ENCODE results near the gene THBD.

The THBD gene

DNA sequence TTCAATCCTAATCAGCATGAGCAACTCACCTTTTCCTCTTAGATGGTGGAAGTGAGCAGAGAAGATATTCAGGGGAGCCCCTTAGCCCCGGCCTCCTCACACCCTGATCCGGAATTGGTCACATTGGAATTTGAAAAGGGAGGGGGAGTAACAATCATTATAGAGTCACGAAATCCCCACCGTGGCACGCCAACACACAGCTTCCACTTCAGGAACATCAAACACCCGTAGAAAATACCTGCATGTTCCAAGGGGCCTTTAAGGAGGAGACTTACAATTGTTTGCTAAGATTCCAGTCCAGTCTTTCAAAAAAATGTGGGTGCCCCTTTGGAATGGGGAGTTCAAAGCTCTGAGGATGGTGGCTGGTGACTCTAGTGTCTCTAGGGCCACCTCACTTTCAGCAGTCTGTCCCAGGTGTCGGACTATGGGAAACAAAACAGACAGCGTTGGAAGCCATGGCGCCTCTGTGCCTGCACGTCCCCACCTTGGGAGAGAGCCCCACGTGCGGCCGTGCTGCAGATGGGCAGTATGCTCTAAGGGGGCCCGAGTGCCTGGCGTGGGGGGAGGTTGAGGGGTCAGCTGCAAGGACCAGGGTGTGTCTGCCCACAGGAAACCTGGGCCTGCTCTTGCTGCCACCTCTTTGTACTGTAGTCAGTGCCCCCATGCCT lies 34.2 kb upstream of the THBD start:
- DNase-seq = no peak

GRCh38 chr20:23082846-23083552 lies 33.5 kb upstream of the THBD start:
- DNase-seq = no peak

DNA sequence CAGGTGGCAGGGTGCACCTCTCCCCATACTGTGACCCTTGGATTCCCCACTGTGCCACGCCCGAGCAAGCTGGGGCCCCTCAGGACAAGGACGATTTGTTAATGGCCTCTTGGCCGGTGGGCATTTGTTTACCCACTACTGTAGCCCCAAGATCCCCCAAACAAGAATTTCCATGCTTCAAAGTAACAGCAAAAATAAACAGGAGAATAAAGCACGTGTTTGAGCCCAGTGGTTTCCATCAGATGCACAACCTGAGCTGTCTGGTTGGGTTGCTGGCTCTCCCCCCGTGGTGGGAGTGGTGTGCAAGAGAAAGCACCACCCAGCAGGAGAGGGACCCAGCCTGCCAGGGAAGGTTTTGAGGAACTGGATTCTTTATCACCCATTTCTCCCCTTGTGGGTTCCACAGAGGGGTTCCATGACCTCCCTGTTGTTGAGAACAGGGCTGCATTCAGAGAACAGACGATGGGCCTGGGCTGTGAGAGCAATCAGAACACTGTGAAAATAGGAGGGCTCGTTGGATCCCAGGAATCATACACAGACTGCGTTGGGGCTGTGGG lies 31.9 kb upstream of the THBD start:
- no peak for DNase-seq

DNA sequence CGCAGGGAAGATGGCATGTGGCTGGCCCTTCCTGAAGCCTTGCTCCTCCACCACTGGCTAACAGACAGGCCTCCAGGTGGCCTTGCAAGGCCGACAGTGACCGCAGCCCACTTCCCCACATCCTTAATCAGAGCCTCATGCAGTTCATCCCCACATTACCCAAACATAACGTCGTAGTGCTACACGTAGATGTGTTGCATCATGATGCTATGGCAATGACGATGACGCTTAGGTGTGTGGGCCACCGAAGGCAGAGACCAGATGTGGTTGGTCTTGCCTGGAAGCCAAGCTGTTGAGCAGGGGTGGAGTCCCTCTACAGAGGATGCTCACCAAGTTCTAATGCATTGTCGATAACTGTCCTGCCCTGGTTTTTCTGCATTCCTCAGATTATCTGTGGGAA lies 31.0 kb upstream of the THBD start:
- no peak for DNase-seq

DNA sequence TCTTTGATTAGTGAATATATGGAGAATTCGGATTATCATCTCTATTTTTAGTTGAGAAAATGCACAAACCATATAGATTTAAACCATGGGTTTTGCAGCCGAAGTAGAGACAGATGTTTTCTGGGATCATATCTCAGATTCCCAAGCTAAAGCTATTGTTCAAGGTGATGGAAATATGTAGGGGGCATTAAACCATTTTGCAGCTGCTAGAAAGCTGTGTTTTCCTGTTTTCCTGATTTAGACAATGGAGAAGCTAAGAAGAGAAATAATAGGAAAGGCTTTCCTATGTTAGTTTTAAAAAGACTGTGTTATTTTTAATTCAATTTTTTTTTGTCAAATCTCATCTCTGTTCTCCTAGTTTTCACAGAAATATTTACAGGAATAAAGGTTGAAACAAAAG lies 30.5 kb upstream of the THBD start:
- DNase-seq = no peak

DNA sequence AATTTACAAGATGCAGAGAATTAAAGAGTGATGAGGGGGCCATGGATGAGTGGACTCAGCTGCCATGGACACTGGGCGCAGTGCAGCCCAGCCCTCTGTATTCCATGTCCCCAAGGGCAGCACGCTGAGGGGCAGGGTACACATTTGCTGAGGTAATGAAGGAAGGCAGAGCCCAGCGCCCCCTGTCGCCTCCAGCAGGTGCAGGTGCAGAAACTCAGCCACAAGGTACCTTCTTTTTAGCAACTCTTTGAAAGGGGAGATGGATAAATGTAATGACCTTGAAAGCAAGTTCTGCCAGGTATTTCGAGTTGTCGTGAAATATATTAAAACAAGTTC lies 29.5 kb upstream of the THBD start:
- DNase-seq = no peak

DNA sequence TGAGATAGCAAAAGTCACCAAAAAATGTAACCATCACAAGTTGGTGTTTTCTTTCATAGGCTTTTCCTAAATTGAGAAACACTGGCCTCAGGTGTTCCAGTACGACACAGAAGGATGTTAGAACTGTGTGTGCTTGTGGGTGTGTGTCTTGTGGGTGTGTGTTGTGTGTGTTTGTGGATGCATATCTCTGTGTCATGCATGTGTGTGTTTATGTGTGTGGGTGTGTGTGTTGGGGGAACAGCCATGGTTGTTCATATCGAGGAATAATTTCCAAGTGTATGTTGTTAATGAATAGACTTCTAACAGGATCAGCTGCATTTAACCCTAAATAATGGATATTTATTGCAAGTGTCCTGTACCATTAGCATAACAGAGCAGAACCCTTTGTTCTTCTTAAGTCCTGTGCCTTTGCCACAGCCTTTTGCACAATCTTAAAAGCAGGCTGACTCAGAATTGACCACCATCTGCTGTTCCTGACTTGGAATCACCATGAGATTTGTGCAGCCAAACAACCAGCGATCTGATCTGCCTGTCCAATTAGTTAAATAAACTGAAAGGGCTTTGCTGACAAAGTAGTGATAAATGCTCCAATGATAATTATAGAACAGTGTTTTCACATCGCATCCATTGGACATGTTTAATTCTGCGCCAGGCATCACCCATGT lies 29.0 kb upstream of the THBD start:
- DNase-seq = no peak

DNA sequence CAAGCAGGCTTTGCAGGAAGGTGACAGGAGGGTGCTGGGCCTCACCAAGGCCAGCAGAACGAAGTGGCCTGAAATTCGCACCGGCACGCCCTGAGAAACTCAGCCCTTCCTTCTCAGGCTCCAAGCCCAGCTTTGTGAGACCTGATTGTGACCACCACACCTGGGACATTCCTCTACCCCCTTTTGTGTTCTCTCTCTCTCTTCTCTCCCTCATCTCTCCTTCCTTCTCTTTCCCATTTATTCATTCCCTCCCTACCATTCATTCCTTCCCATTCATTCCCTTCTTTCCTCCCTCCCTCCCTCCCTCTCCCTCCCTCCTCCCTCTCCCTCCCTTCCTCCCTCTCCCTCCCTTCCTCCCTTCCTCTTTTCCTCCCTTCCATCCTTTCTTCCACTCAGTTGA lies 27.8 kb upstream of the THBD start:
- DNase-seq = no peak

DNA sequence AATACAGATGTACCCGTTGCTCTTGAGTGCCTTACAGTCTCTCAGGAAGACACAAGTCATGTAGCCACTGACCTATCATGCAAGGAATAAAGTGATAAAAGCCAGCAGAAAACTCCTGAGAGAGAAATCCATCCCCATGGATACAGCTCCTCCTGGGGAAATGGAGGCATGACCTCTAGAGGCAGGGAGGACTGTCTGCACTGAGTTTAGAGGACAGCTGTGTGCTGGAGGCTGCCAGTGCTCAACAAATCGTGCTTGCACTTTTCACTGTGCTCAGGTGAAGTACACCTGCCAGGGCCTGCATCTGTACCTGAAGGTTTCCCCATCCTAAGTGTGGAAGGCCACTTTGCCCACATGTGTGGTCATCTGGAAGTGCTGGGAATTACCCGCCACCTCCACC lies 24.6 kb upstream of the THBD start:
- no peak for DNase-seq

DNA sequence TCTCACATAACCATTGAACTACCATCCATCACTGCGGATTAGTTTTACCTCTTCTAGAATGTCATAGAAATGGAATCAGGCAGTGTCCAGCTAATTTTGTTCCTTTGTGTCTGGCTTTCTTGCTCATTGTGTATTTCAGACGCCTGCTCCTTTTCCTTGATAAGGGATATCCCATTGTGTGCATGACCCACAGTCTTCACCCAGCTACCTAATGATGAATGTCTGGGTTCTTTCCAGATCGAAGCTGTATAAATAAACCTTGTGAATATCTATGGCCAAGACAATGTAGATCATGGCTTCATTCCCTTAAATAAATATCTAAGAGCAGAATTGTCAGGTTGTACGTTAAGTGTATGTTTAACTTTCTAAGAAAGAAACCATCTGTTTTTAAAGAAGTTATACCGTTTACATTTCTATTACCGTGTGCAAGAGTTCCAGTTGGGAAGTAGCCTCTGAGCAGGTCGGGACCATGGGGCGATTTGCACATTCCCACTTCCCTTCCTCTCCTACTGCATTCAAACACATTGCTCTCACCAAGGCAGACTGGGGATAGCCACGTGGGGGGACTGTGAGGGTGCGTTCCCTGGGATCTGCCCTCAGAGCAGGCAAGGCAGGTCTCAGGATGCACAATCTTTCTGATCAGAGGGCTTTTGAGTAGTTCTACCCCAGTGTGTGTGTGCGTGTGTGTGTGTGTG lies 23.6 kb upstream of the THBD start:
- no peak for DNase-seq

- no peak for DNase-seq
Measured at GRCh38 chr20:23071996-23072395, 22.5 kb upstream of the THBD start.

- no peak for DNase-seq
Measured at GRCh38 chr20:23071398-23071797, 21.9 kb upstream of the THBD start.

DNA sequence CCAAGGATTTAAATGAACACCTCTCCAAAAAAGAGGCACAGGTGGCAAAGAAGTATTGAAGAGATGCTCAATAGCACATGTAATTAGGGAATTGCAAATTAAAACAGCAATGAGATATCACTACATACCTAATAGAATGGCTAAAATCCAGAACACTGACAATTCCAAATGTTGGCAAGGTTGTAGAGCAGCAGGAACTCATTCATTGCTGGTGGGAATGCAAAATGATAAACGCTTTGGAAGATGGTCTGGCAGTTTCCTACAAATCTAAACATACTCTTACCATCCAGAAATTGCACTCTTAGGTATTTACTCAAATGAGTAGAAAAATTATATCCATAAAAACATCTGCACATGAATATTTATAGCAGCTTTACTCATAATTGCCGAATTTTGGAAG lies 19.6 kb upstream of the THBD start:
- no peak for DNase-seq

GRCh38 chr20:23068283-23068682 lies 18.8 kb upstream of the THBD start:
- no peak for DNase-seq

DNA sequence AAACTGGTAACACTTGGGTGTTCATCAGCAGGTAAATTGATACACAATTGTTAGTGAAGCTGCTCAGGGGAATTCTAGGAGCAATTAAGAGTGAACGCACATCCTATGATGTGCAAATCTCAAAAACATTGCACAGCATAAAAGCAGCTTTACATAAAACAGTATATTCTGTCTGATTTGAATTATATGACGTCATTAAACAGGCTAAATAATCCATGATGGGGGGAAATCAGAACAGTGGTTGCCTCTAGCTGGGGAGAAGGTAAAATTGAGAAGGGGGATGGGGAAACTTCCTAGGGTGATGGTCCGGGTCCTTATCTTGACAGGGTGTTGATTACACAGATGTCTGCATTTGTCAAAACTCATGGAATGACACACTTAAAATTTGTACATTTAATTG lies 17.3 kb upstream of the THBD start:
- no peak for DNase-seq

- no peak for DNase-seq
Measured at GRCh38 chr20:23065266-23066201, 16.1 kb upstream of the THBD start.

GRCh38 chr20:23063581-23063980 lies 14.1 kb upstream of the THBD start:
- no peak for DNase-seq

DNA sequence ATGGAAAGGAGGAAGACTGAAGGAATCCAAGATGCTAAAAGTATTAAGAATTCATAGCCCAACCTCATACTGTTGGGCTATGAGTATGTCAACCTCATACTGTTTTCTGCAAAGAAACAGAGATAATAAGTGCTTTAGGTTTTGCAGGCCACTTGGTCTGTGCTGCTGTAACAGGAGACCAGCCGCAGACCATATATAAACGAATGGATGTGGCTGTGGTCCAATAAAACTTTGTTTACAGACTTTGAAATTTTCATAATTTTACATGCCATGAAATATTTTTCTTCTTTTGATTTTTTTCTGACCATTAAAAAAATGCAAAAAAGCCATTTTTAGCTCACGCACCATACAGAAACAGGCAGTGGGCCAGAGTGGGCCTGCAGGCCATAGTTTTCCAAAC lies 13.7 kb upstream of the THBD start:
- DNase-seq = no peak

GRCh38 chr20:23062632-23063031 lies 13.2 kb upstream of the THBD start:
- DNase-seq = no peak

DNA sequence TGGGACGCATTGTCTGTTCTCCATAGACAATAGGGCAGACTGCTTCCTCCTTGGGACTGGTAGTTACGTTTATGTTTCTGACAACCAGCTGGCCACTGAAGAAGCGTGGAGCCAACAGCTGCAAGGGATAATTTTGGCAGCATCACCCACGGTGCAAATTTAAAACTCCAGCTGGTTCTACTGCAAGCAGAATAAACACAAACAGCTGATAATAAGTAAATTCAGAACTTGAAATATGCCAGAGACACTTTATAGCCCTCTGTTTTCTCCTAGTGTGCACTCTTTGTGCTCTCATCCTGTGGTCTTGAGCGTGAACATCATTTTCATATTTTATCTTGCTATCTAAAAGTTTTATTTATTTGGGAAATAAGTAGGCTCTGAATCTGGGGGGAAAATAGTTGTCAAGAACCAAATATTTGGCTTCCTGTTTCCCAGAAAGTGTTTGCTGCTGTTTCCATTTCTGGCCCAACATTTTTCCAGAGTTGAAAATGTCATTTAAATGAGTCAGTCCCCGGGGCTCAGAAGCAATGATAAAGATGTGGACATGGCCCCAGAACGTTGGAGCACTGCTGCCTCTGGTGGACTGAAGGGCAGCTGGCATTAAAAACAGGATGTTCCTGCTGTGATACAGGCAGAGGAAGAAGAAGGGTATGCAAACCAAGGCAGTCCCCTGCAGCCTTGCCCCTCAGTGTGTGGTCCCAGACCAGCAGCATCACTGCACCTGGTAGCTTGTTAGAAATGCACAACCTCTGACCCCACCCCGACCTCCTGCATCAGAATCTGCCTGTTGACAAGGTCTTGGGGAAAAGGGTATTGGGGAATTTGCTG lies 12.5 kb upstream of the THBD start:
- no peak for DNase-seq

- no peak for DNase-seq
Measured at GRCh38 chr20:23061262-23061661, 11.8 kb upstream of the THBD start.

GRCh38 chr20:23060629-23061028 lies 11.2 kb upstream of the THBD start:
- no peak for DNase-seq
